Epithelial cell of esophagus (primary cell): ENCODE measurements around the gene SERGEF.

Experiments
- DNase-seq: peaks from one replicate; pipeline ENCODE4 v3.0.0; 2010; ENCODE audit warnings: low read depth
- H3K4me3 ChIP-seq: 2 replicates; pipeline ENCODE4 v1.5.1; 2011; ENCODE audit warnings: mild to moderate bottlenecking, low read length, control low read depth
- CTCF ChIP-seq: IDR thresholded peaks from 2 replicates; pipeline ENCODE4 v1.5.1; 2011; ENCODE audit warnings: low read depth, mild to moderate bottlenecking, low read length, control low read depth, inconsistent platforms; ENCODE audit not compliant: insufficient read depth; ENCODE audit errors: missing control alignments

Gene SERGEF

GRCh38 chr11:17798716-17799115 lies 214.1 kb downstream of the SERGEF start:
- TF ChIP-seq CTCF: no peak
- DNase-seq: no peak
- no peak overlapping the region for H3K4me3 ChIP-seq

GRCh38 chr11:17798253-17798652 lies 214.6 kb downstream of the SERGEF start:
- TF ChIP-seq CTCF: no peak
- peak; percentile 99 for DNase-seq

GRCh38 chr11:17796154-17796553 lies 216.7 kb downstream of the SERGEF start:
- no peak for TF ChIP-seq CTCF
- H3K4me3 ChIP-seq: no peak overlapping the region
- DNase-seq: no peak

More at GRCh38 chr11:17798253-17798652, 214.6 kb downstream of the SERGEF start:
- no peak overlapping the region for H3K4me3 ChIP-seq

GRCh38 chr11:17794981-17795380 lies 217.9 kb downstream of the SERGEF start:
- DNase-seq: no peak
- no peak for TF ChIP-seq CTCF
- H3K4me3 ChIP-seq: no peak overlapping the region

- DNase-seq: no peak
- no peak for TF ChIP-seq CTCF
- no peak overlapping the region for H3K4me3 ChIP-seq
Measured at GRCh38 chr11:17793642-17794170, 219.1 kb downstream of the SERGEF start.

- no peak overlapping the region for H3K4me3 ChIP-seq
- DNase-seq: no peak
- no peak for TF ChIP-seq CTCF
Measured at GRCh38 chr11:17792161-17792560, 220.7 kb downstream of the SERGEF start.

- H3K4me3 ChIP-seq: no peak overlapping the region
- TF ChIP-seq CTCF: no peak
- DNase-seq: no peak
Measured at GRCh38 chr11:17791144-17791543, 221.7 kb downstream of the SERGEF start.
